Ovary (tissue), 3 donors: ENCODE measurements around the gene SLAIN2.

Experiments used
- EP300 ChIP-seq: sonication (generic); formaldehyde crosslinking; IDR thresholded peaks from one replicate; pipeline ENCODE4 v1.6.1; 2017; ENCODE audit warnings: antibody characterized with exemption
- POLR2A ChIP-seq: fragments of 450-650 bp; IDR thresholded peaks from one replicate; pipeline ENCODE4 v1.6.1; 2017; ENCODE audit warnings: antibody characterized with exemption, mild to moderate bottlenecking, moderate library complexity
- TF ChIP-seq, protein P1 (sequence below), 3 donors: fragments of 450-650 bp in 2 of 3; fragments of 200-600 bp in 1 of 3; IDR thresholded peaks; one replicate each; pipeline versions ENCODE4 v1.5.1 to v1.8.0; 2016 to 2022; ENCODE audit warnings: antibody characterized with exemption in 3 of 3, mild to moderate bottlenecking in 1 of 3
- donor health status: DM: no; HTN: no; CAD: no.

DNA sequence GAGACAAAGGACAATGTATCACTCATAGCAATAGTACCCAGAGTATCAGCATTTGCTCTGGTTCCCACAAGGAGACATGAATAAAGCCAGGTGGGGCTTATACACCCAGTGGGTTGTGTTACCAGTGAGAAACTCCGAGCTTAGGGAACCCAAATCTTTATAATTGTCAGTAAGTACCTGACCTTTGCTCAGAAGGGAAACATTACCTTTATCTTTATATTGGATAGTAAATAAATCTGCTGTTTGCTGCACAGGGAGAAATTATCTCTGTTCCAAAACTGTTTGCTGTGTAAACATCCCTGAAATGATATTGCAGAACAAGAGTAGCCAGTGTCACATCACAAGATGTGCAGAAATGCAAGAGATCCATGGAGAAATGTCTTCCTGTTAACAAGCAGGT is 12.1 kb upstream of the SLAIN2 start:
- TF ChIP-seq POLR2A = no peak
- TF ChIP-seq, protein P1, sequence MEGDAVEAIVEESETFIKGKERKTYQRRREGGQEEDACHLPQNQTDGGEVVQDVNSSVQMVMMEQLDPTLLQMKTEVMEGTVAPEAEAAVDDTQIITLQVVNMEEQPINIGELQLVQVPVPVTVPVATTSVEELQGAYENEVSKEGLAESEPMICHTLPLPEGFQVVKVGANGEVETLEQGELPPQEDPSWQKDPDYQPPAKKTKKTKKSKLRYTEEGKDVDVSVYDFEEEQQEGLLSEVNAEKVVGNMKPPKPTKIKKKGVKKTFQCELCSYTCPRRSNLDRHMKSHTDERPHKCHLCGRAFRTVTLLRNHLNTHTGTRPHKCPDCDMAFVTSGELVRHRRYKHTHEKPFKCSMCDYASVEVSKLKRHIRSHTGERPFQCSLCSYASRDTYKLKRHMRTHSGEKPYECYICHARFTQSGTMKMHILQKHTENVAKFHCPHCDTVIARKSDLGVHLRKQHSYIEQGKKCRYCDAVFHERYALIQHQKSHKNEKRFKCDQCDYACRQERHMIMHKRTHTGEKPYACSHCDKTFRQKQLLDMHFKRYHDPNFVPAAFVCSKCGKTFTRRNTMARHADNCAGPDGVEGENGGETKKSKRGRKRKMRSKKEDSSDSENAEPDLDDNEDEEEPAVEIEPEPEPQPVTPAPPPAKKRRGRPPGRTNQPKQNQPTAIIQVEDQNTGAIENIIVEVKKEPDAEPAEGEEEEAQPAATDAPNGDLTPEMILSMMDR (IDR thresholded peaks at IDR 0.05) = no peak
- TF ChIP-seq EP300 = no peak
